ENCODE measurements around the gene HOXC10.

- no peak for TF ChIP-seq CTCF (IDR thresholded peaks at IDR 0.05)
- no peak for TF ChIP-seq POLR2A (IDR thresholded peaks at IDR 0.05)
Observed at GRCh38 chr12:54037360-54038283, 52.7 kb downstream of the HOXC10 start.
